Prostate gland (tissue), 2 donors: ENCODE measurements around the gene BICDL2.

ENCODE experiments used
- POLR2A ChIP-seq: fragments of 450-650 bp; IDR thresholded peaks from one replicate; pipeline ENCODE4 v1.6.1; 2016; ENCODE audit warnings: antibody characterized with exemption, mild to moderate bottlenecking
- TF ChIP-seq, protein P1 (sequence below), 4 experiments: fragments of 200-600 bp in 2 of 4; fragments of 450-650 bp in 2 of 4; sonication (generic) in 2 of 4; IDR thresholded peaks; 1 replicate in 3 of 4; 2 replicates in 1 of 4; pipeline ENCODE4 v1.5.1; 2016 to 2019; ENCODE audit warnings: antibody characterized with exemption in 4 of 4, mild to moderate bottlenecking in 2 of 4, moderate library complexity in 2 of 4

DNA sequence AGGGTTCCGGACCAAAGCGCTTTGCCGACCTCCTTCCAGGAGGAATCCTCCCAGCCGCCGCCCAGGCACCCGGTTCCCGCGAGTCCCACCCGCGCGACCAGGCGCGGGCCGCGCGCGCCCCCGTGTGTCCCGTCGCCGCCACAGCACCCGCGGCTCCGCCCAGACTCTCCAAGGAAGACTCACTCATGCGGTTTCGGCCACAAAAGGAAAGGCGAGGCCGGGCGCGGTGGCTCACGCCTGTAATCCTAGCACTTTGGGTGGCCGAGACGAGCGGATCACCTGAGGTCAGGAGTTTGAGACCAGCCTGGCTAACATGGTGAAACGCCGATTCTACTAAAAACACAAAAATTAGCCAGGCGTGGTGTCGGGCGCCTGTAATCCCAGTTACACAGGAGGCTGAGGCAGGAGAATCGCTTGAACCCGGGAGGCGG lies 53.0 kb downstream of the BICDL2 start:
- TF ChIP-seq, protein P1, sequence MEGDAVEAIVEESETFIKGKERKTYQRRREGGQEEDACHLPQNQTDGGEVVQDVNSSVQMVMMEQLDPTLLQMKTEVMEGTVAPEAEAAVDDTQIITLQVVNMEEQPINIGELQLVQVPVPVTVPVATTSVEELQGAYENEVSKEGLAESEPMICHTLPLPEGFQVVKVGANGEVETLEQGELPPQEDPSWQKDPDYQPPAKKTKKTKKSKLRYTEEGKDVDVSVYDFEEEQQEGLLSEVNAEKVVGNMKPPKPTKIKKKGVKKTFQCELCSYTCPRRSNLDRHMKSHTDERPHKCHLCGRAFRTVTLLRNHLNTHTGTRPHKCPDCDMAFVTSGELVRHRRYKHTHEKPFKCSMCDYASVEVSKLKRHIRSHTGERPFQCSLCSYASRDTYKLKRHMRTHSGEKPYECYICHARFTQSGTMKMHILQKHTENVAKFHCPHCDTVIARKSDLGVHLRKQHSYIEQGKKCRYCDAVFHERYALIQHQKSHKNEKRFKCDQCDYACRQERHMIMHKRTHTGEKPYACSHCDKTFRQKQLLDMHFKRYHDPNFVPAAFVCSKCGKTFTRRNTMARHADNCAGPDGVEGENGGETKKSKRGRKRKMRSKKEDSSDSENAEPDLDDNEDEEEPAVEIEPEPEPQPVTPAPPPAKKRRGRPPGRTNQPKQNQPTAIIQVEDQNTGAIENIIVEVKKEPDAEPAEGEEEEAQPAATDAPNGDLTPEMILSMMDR (IDR thresholded peaks at IDR 0.05), result peak; percentile 71 to 95 (median 88)
- TF ChIP-seq POLR2A, result no peak
